SKM-1 treated with dmso at 0.1 percent for 144 hours (cell line): Measurements from ENCODE around the gene IL16.

ENCODE experiments used
- DNase-seq: peaks from one replicate; lab custom pipeline; 2025; ENCODE audit not compliant: unreplicated experiment; lab: John Stamatoyannopoulos, UW

Gene IL16

GRCh38 chr15:81361891-81362290 lies 165.2 kb downstream of the IL16 start:
- DNase-seq = no peak

GRCh38 chr15:81362790-81363189 lies 166.1 kb downstream of the IL16 start:
- no peak for DNase-seq

GRCh38 chr15:81363276-81363675 lies 166.6 kb downstream of the IL16 start:
- DNase-seq = no peak
